WERI-Rb-1 (cell line): ENCODE results near the gene PIGP.

Source experiments
- DNase-seq: peaks from one replicate; pipeline ENCODE4 v3.0.0-alpha.2; 2020
- H3K27ac ChIP-seq: fragments of 250-450 bp; sonication (Bioruptor Pico); 2 replicates; pipeline ENCODE4 v1.5.1; 2020; ENCODE audit warnings: mild to moderate bottlenecking, moderate library complexity
- H3K27me3 ChIP-seq: fragments of 250-450 bp; sonication (Bioruptor Pico); 2 replicates; pipeline ENCODE4 v1.5.1; 2021; ENCODE audit warnings: mild to moderate bottlenecking, low read depth, moderate library complexity; ENCODE audit not compliant: insufficient read depth, severe bottlenecking
- H3K36me3 ChIP-seq: fragments of 250-450 bp; sonication (Bioruptor Pico); 2 replicates; pipeline ENCODE4 v1.5.1; 2020; ENCODE audit warnings: mild to moderate bottlenecking, moderate library complexity
- H3K4me3 ChIP-seq: 2 replicates; pipeline ENCODE4 v1.5.1; 2011; ENCODE audit warnings: low read depth, mild to moderate bottlenecking, control low read depth, low read length
- H3K9me3 ChIP-seq: fragments of 250-450 bp; sonication (Bioruptor Pico); 2 replicates; pipeline ENCODE4 v1.5.1; 2021; ENCODE audit warnings: mild to moderate bottlenecking, moderate library complexity; ENCODE audit not compliant: severe bottlenecking
- TF ChIP-seq, protein P1 (sequence below): IDR thresholded peaks from 2 replicates; pipeline ENCODE4 v1.5.1; 2011; ENCODE audit warnings: low read depth, mild to moderate bottlenecking, control low read depth, inconsistent platforms, low read length

PIGP gene

GRCh38 chr21:37093977-37094376 is 21.1 kb upstream of the PIGP start:
- no peaks in the 10 kb centered on the region for H3K9me3 ChIP-seq
- H3K27ac ChIP-seq, result no peak overlapping the region
- H3K36me3 ChIP-seq, result peaks cover 94% of the 10 kb centered on the region
- no peaks in the 10 kb centered on the region for H3K27me3 ChIP-seq
- H3K4me3 ChIP-seq, result no peak overlapping the region
- no peak for DNase-seq
- TF ChIP-seq, protein P1, sequence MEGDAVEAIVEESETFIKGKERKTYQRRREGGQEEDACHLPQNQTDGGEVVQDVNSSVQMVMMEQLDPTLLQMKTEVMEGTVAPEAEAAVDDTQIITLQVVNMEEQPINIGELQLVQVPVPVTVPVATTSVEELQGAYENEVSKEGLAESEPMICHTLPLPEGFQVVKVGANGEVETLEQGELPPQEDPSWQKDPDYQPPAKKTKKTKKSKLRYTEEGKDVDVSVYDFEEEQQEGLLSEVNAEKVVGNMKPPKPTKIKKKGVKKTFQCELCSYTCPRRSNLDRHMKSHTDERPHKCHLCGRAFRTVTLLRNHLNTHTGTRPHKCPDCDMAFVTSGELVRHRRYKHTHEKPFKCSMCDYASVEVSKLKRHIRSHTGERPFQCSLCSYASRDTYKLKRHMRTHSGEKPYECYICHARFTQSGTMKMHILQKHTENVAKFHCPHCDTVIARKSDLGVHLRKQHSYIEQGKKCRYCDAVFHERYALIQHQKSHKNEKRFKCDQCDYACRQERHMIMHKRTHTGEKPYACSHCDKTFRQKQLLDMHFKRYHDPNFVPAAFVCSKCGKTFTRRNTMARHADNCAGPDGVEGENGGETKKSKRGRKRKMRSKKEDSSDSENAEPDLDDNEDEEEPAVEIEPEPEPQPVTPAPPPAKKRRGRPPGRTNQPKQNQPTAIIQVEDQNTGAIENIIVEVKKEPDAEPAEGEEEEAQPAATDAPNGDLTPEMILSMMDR, result no peak

DNA sequence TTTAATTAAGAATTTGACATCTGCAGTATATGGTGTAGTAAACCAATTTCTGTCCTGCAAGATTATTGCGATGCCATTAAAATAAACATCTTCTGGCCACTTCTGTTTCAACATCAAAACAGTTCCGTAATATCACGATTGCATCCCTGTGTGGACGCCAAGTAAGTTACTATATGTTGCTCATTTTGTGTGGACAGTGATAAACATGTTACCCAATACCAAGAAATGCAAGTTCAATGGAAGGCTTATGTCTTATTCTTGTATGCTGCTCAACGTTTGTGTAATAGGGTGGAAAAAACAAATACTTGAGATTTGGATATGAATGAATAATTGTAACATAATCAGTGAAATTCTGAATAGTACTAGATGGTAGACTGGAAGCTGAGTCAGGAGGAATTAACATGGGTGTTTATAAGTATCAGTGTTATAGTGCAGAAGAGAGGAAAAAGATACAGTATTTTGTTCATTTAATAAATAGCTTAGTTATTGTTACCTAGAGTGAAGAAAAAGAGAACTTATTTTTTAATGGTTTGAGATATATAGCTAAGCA is 15.4 kb upstream of the PIGP start:
- TF ChIP-seq, protein P1, result no peak
- Histone ChIP-seq H3K27me3 (no peaks in the 10 kb centered on the region), H3K36me3 (peaks cover 65% of the 10 kb centered on the region), H3K27ac (no peak overlapping the region), H3K4me3 (no peak overlapping the region), H3K9me3 (no peaks in the 10 kb centered on the region)
- no peak for DNase-seq

DNA sequence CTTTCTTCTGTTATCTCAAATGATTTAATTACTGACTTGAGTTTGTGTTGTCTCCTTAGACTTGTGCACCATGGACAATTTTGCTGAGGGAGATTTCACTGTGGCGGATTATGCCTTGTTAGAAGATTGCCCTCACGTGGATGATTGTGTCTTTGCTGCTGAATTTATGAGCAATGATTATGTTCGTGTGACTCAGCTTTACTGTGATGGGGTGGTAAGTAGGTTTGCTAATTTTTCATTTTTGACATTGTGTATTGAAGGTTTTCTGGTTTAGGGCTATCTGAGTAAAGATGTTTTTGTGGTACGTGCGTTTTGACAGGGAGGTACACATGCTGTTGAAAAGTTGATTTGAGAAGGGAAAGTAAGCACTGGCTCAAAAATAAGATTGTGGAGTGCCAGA is 14.3 kb upstream of the PIGP start:
- peak; percentile 55 for DNase-seq
- H3K27me3 ChIP-seq, result no peaks in the 10 kb centered on the region
- no peak overlapping the region for H3K4me3 ChIP-seq
- peaks cover 56% of the 10 kb centered on the region for H3K36me3 ChIP-seq
- H3K9me3 ChIP-seq, result no peaks in the 10 kb centered on the region
- no peak overlapping the region for H3K27ac ChIP-seq
- TF ChIP-seq, protein P1, result peak; percentile 73

- no peak for DNase-seq
- H3K4me3 ChIP-seq, result no peak overlapping the region
- H3K27ac ChIP-seq, result no peak overlapping the region
- H3K36me3 ChIP-seq, result peaks cover 43% of the 10 kb centered on the region
- no peaks in the 10 kb centered on the region for H3K27me3 ChIP-seq
- H3K9me3 ChIP-seq, result no peaks in the 10 kb centered on the region
- TF ChIP-seq, protein P1, result no peak
These were observed 12.9 kb upstream of the PIGP start for GRCh38 chr21:37085726-37086125.

DNA sequence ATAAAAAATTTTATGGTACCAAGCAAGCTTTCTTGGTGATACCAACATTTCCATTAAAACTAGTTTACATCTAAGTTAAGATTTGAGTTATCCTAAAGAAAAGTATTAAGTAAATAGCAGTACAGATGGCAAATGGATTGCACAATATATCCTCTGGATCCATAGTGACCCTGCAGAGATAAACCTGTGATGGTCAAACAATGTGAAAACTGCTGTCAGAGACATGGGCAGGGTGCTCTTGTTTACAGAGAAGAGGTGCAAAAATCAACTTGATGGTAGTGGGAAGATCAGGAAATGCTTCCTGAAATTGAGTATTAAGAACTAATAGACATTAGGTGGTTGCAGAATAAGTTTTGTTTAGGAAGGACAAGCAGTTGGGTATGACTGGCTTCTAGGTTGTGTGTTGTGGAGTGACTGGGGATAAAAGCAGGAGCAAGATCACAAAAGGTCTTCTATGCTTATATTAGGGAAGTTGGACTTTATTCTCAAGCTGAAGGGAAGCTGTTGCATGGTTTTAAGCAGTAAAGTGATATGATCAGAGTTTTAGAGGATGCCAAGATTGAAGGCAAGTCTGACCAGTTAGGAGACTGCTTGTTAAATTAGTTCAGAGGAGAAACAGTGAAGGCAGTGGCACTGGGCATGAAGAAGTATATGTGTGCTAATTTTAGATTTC is 10.1 kb upstream of the PIGP start:
- H3K4me3 ChIP-seq, result no peak overlapping the region
- DNase-seq, result no peak
- H3K36me3 ChIP-seq, result peaks cover 18% of the 10 kb centered on the region

More for the DNA sequence above, 10.1 kb upstream of the PIGP start:
- no peaks in the 10 kb centered on the region for H3K27me3 ChIP-seq
- TF ChIP-seq, protein P1, result no peak
- no peak overlapping the region for H3K27ac ChIP-seq
- H3K9me3 ChIP-seq, result no peaks in the 10 kb centered on the region
